ENCODE measurements around the gene MRPL51. TPM values are rescaled to one million over a fixed set of nuclear protein-coding genes. Genes with fewer than 3 reads are reported as not detected.

MRPL51 gene
- total and polyA plus RNA-seq, 2 donors (not counting 3 experiments of a cell fraction or from before 2014, with no cell fraction given): 147 to 273 TPM

GRCh38 chr12:6463858-6464257 lies 29.2 kb downstream of the MRPL51 start:
- Histone ChIP-seq H3K27me3 (ENCODE audit: control insufficient read depth in 2 of 2, insufficient read depth in 2 of 2, low read length in 2 of 2) (no peaks in the 10 kb centered on the region), H3K4me3 (replicated peaks in 1 of 3; ENCODE audit: insufficient read depth in 1 of 3, low read depth in 1 of 3, low read length in 3 of 3) (no peak overlapping the region), H2AFZ (ENCODE audit: low read depth, low read length) (no peak overlapping the region), H3K9me1 (replicated peaks; ENCODE audit: control insufficient read depth, extremely low read depth, insufficient read depth, low read length) (no peaks in the 10 kb centered on the region), H3K79me2 (ENCODE audit: control insufficient read depth, insufficient read depth, low read length) (no peaks in the 10 kb centered on the region), H3K4me2 (ENCODE audit: insufficient read depth, low read length) (no peak overlapping the region), H3K9ac (replicated peaks; ENCODE audit: extremely low read depth, insufficient read depth, low read length) (no peak overlapping the region), H3K36me3 (ENCODE audit: control insufficient read depth in 2 of 2, extremely low read depth in 1 of 2, insufficient read depth in 2 of 2, low read length in 2 of 2) (peaks cover 6 to 13% of the 10 kb centered on the region in 2 experiments), H3K27ac (ENCODE audit: insufficient read depth, low read depth, low read length) (no peak overlapping the region), H3K9me3 (replicated peaks; ENCODE audit: control insufficient read depth, insufficient read depth, low read length) (no peaks in the 10 kb centered on the region), H4K20me1 (replicated peaks; ENCODE audit: control insufficient read depth, extremely low read depth, insufficient read depth, low read length) (no peaks in the 10 kb centered on the region), H3K4me1 (ENCODE audit: control insufficient read depth, extremely low read depth, insufficient read depth, low read length) (peaks cover 14% of the 10 kb centered on the region)
- no TSS peak for BruUV-seq (replicated peaks)
- DNase-seq (ENCODE audit: low read depth, low spot score) (no peak), FAIRE-seq (no peak)
- ChIA-PET POLR2A (interaction anchor here (1.4 kb wide), 1 partner anchor 70 kb away, joined by 3 read pairs; no protein-coding TSS in a partner anchor), CTCF (interaction anchor here (1.0 to 3.8 kb wide), 6 partner anchors 21 to 141 kb away, joined by 3 to 40 read pairs (median 9); no protein-coding TSS in a partner anchor)
- TF ChIP-seq, protein P1, sequence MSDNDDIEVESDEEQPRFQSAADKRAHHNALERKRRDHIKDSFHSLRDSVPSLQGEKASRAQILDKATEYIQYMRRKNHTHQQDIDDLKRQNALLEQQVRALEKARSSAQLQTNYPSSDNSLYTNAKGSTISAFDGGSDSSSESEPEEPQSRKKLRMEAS (IDR thresholded peaks at IDR 0.05; ENCODE audit: insufficient read depth, insufficient read length): no peak
- TF ChIP-seq GATA2 (IDR thresholded peaks at IDR 0.05; ENCODE audit: insufficient read depth, insufficient read length, low read depth, low read length) (no peak), POLR2AphosphoS5 (IDR thresholded peaks at IDR 0.05; ENCODE audit: insufficient read depth, low read depth, low read length) (no peak), POLR2A (IDR thresholded peaks at IDR 0.05; ENCODE audit: low read depth, low read length) (no peak), FOS (IDR thresholded peaks at IDR 0.05; ENCODE audit: borderline replicate concordance, insufficient read depth, low read length) (no peak), MYC (IDR thresholded peaks at IDR 0.05; ENCODE audit: low read depth, low read length) (no peak), JUN (IDR thresholded peaks at IDR 0.05; ENCODE audit: borderline replicate concordance, insufficient read depth, insufficient read length, low read depth) (no peak), EZH2 (IDR thresholded peaks at IDR 0.05; ENCODE audit: borderline replicate concordance, low read depth, low read length, severe bottlenecking) (no peak)
- TF ChIP-seq, protein P2, sequence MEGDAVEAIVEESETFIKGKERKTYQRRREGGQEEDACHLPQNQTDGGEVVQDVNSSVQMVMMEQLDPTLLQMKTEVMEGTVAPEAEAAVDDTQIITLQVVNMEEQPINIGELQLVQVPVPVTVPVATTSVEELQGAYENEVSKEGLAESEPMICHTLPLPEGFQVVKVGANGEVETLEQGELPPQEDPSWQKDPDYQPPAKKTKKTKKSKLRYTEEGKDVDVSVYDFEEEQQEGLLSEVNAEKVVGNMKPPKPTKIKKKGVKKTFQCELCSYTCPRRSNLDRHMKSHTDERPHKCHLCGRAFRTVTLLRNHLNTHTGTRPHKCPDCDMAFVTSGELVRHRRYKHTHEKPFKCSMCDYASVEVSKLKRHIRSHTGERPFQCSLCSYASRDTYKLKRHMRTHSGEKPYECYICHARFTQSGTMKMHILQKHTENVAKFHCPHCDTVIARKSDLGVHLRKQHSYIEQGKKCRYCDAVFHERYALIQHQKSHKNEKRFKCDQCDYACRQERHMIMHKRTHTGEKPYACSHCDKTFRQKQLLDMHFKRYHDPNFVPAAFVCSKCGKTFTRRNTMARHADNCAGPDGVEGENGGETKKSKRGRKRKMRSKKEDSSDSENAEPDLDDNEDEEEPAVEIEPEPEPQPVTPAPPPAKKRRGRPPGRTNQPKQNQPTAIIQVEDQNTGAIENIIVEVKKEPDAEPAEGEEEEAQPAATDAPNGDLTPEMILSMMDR (IDR thresholded peaks at IDR 0.05; ENCODE audit: extremely low read depth in 1 of 2, insufficient read depth in 1 of 2, low read depth in 1 of 2, low read length in 2 of 2): no peak
- dilution Hi-C loops (cut with MboI; ENCODE audit: extremely low pct_ligation_motif_present, low sequenced_read_pairs): no loop called here
- intact Hi-C loops (cut with micrococcal nuclease): no loop called here

Data from endothelial cell of umbilical vein (primary cell).